HG03565 (cell line): ENCODE results near the gene GJA5.

Experiments used
- ATAC-seq: cut with Tn5 transposase; IDR thresholded peaks from one replicate; pipeline ENCODE4 v1.9.1; 2021; ENCODE audit warnings: mild to moderate bottlenecking, moderate library complexity; ENCODE audit not compliant: unreplicated experiment

The GJA5 gene

DNA sequence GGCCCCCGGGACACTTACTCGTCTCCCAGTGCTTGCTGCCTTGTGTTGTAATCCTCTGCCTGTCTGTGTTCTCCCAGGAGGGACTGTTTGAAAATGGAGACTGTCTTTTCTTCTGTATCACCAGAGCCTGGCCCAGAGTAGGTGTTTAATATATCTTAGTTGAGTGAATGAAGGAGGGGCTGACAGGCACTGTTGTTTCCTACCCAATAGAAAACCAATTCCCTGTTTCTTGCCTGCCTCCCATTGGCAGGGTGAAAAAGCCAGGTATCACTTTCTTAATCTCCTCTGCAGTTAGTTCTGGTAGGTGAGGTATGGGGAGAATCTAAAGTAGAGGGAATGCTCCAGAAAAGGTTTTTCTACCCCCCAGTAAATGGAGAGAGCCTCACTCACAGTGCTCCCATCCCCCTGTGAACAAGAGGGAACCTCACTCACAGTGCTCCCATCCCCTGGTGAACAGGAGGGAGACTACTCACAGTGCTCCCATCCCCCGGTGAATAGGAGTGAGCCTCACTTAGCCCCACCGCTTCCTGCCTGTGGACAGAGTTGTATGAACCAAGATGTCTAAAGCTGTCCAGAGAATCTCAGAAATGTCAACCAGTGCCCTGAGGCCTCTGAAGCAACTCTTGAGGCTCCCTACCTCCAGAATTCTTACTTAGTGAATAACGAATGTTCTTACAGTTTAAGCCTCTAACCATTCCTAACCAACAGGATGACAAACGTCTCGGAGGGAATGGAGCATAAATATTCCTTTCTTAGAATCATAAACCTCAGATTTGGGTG lies at the start of gene GJA5:
Gene GJA5 (minus strand): TSS at position 122 of the 780 bp plus-strand sequence. CDS start 1,364 bp downstream, outside the sequence.
- no peak for ATAC-seq

DNA sequence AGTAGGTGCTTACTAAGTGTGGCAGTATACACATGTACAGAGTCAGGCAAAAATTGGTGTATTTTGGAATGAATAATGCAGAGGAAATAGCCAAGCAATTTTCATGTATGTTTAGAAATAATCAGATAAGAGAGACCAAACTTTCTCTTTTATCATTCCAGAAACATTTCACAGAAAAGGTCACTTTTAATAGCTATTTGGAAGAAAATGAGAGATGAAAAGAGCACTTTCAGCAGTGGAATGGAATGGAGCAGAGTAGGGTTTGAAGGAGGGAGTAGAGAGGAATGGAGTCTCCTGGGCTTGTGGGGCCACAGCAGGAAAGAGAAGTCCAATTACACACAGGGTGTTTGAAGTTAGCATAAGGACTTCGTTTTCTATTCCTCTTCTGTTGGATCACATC lies 48.8 kb upstream of the GJA5 start:
- ATAC-seq = no peak

DNA sequence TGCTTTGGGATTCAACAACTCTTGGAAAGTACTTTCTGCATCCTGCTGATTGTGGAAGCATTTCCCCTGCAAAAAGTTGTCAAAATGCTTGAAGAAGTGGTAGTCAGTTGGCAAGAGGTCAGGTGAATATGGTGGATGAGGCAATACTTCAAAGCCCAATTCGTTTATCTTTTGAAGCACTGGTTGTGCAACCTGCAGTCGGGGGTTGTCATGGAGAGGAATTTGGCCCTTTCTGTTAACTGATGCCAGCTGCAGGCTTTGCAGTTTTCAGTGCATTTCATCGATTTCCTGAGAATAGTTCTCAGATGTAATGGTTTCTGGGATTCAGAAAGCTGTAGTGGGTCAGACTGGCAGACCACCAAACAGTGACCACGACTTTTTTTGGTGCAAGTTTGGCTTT lies 47.6 kb upstream of the GJA5 start:
- no peak for ATAC-seq

DNA sequence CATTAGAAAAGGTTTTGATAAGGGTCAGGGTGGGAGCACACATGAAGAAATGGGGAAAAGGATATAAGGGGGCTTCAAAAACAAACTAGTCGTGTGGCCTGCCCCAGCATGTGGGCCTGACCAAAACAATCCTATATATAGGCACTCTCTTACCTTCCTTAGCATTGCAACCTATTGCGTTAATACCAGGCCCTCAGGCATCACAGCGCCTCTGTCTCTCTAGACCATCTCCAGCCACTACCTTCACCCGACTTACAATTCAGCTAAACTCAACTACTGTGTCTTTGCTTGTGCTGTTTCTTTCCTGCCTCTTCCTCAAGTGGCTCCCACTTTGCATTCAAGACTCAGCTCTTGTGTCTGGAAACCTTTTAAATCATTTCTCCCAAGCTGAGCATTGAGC lies 47.0 kb upstream of the GJA5 start:
- ATAC-seq = no peak

DNA sequence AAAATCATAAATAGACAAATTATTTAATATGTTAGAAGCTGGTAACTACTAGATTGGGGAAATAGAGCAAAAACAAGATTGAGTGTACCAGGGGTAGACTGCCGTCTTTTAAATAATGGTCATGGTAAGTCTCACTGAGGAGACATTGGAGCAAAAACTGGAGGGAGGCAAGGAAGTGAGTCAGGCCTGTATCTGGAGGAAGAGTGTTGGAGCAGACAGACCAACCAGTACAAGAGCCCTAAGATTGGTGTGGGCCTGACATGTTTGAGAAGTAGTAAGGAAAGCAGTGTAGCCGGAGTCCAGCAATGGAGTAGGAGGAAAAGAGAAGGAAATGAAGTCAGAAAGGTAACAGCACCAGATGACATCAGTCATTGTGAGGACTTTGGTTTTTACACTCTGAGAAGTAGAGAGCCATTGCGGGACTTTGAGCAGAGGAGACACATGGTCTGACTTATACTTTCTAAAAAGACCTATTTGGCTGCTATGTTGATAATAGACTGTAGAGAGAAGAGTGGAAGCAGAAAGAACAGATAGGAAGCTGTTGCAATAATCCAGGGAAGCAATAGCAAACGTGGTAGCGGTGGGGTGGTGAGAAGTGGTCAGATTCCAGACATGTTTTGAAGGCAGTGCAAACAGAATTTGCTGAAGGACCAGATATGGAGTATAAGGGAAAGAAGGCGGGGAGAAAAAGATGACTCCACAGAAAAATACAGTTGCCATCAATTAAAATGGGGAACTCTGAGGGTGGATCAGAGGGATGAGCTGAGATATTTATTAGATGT lies 44.7 kb upstream of the GJA5 start:
- no peak for ATAC-seq

DNA sequence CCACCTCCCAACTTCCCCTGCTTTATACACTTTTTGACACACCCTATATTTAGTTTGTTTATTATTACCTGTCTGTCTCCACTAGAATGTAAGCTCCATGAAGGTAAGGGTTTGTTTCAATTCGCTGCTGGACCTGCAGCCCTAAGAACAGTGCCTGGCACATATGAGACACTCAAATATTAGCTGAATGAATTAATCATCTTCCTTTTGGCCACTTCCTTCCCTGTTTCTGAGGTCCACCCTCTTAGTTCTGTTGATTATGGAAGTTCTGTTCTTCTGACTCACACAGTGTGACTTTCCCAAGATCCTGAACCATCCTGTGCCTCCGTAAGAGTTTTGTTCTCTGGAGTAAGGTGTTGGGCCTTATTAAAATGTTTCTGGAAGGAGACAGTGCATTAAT lies 40.4 kb upstream of the GJA5 start:
- no peak for ATAC-seq

DNA sequence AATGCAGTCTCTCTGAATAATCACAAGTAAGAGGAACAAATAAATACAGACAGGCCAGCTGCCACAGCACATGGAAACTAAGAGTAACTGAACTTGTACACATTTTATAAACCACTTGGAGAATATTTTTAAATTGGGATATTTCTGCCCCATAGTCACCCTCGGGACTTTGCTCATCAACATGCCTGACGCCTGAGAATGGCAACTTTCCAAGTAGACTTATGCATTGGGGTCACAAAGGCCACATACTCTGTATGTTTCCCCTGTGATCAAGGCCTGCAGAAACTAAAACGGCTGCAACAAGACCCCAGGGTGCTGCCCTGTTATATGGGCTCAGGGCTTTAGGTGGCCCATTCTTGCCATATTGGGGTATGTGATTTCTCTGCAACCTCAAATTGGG lies 38.3 kb upstream of the GJA5 start:
- no peak for ATAC-seq

DNA sequence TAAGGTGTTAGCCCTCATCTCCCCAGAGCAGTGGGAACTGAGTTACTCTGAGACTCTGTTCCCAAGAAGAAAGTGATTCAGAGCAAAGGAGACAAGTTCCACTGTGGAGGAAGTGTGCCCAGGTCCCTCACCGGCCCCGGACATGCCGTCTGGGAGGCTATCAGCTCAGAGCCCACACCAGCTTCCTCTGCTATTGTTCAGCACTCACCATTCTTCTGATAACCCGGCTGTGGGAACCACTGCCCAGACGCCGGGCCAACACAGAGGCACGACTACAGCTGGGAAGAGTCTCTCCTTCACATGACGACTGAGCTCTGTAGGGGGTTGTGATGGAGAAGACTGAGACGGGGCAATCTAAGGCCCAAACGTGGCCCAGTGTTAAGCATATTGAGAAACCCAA lies 34.2 kb upstream of the GJA5 start:
- ATAC-seq = no peak

DNA sequence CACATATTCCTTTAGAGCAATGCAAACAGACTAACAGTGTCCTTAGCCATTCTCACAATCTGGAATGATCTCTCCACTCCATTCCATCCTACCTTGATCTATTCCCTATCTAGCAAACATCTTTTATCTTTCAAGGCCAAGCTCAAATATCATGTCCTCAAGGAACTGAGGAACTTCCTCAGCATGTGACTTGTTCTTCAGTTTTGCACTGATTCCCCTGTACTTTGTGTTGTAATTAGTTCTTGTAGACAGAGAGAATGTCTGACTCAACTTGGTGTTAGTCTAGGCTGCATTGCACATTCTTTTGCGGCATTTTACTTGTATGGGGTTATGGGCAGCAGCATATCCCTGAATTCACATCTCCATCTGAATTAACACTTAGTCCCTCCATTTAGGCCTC lies 31.5 kb upstream of the GJA5 start:
- ATAC-seq = no peak

DNA sequence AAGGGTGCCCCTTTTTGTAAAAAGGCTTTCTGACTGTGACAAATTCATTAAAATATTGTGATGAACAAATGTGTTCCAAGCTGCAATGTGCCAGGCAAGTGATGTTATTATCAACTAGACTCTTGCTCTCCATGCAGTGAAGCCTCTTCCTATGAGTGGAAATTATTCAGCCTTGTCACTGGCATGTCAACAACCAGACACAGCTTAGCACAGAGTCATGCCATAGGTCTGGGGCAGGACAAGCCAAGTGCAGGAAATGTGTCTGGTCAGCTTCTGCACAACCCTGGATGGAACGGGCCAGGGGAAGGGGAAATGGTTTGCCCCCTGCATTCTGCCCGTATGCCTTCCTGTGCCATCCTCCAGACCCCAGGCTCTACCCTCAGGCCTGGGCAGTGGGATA lies 27.4 kb upstream of the GJA5 start:
- no peak for ATAC-seq

DNA sequence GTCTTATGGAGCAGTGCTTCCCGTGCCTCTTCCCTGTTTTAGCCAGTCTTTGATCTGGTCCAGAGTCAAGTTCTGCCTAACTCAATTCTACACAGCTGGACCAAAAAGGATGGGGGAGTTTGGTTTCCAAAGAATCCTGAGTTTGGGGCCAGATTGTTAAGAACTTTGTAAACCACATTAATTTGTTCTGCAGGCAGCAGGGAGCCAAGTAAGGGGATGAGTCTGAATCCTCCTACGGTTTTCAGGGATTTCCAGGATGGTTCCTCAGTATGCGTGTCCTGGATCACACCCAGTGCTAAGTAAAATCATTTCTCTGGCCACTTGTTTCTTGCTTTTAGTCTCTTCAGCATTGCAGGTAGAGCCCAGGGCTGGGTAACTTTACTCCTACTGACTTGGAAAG lies 26.1 kb upstream of the GJA5 start:
- ATAC-seq = no peak

DNA sequence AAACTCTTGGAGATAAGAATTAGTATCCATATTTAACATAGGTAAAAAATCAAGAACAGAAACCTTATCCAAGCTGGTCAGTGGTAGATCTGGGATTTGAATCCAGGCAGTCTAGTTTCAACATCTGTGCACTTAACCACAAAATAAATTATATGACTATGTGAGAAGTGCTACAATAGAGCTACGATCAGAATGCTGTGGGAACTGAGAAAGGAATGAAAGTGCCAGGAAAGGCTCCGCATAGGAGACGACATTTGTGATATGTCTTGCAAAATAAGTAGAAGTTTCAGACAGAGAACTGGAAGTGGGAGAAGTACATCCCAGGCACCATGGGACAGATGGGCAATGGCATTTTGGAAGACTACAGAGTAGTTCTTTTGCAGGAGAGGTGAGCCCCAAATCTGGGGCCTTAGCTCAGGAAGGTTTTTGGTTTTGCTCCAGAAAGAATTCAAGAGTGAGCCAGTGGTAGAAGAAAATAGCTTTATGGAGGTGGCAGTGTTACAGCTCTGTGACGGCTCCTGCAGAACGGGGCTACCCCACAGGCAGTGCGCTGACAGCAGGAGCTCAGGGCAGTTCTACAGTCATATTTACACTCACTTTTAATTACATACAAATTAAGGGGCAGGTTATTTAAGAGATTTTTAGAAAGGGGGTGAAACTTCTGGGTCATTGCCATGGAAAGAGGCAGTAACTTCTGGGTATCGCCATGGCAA lies 25.5 kb upstream of the GJA5 start:
- no peak for ATAC-seq

DNA sequence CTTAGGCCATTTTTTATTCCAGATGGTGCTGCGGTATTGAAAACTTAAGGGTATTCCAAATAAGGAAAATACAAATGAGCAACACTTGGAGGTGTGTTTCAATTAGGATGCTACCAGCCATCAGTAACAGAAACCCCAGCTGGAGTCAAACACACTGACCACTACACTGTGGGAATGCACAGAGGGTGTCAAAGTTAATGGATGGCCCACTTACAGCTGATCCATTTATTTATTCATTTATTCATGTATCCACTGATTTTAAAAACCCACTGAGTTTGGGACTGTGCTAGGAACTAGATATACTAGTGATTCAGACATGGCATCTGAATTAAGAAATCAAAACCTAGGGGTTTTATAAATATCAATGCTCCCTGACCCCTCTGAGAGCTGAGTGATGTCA lies 24.5 kb upstream of the GJA5 start:
- no peak for ATAC-seq

DNA sequence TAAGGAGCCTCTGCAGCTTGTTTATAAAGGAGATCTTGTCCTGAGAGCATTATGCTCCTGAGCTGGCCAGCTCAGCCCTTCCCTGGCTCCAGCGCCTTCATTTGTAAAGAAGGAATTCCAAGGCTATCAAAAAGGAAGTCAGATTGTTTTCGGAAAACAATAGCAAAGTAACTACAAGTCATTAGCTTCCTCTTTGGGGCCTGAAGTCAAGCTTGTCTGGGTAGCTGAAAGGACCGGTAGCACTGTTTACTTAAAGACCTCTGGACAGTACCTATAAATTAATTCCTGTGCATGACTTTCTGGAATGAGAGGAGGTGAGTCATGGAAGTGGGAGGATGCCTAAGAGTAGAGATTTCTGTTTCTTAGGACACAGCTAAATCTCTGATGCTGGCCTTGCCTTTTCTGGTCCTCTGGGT lies 20.7 kb upstream of the GJA5 start:
- ATAC-seq = no peak

DNA sequence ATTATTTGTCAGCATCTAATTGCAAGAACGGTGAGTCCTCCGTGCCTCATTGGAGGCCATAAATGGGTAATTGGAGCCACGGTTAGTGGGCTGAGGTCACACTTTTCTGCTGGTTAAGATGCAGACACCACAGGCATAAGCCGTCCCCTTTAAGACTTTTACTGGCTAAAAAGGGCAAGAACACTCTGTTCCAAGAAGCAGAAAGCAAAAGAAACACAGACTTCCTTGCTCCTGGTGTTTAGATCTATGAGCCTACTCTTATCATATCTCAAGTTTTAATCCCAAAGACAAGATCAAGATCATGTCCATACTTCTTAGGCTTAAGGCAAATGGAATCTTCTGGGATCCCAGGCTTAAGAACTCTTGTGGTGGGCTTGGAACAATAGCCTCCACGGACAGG lies 17.3 kb upstream of the GJA5 start:
- no peak for ATAC-seq

DNA sequence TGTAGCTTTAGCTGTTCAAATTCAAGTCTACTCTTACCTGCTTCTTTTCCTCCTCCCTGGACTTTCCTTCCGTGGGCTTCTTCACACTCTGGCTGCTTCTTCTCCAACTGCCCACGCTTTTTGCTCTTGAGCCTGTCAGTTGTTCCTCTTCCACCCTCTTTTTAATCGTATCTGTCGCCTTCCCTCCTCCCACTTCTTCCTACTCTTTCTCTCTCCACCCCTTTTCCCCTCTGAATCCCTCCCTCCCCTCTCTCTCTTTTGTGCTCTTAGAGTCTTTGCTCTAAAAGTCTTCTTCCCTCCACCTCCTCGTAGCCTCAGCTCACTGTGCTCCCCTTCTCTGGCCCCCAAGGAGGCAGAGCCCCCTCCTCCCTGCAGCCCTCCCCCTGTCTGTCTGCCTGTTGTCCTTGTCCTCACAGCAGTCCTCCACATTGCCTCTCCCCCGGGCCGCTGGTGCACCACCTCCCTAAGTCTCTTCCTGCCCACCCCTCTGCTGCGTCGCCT lies 12.9 kb upstream of the GJA5 start:
- no peak for ATAC-seq

DNA sequence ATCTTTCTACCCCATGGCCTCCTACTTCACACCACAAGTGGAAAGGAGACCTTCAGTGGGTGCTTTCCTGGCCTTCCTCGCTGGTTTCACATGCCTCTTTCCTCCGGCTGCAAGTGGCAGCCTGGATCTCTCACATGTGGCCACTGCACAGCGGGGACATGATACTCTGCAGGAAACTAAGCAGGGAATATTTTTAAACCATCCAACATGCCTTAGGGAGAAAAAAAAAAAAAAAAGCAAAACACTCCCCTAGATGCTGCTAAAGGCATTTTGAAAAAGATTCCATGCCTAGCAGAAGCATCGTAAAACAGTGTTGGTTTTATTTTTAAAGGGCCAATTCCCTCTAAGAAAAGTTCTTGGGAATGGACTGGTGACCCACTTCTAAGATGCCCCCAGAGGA lies 12.2 kb upstream of the GJA5 start:
- ATAC-seq = no peak

DNA sequence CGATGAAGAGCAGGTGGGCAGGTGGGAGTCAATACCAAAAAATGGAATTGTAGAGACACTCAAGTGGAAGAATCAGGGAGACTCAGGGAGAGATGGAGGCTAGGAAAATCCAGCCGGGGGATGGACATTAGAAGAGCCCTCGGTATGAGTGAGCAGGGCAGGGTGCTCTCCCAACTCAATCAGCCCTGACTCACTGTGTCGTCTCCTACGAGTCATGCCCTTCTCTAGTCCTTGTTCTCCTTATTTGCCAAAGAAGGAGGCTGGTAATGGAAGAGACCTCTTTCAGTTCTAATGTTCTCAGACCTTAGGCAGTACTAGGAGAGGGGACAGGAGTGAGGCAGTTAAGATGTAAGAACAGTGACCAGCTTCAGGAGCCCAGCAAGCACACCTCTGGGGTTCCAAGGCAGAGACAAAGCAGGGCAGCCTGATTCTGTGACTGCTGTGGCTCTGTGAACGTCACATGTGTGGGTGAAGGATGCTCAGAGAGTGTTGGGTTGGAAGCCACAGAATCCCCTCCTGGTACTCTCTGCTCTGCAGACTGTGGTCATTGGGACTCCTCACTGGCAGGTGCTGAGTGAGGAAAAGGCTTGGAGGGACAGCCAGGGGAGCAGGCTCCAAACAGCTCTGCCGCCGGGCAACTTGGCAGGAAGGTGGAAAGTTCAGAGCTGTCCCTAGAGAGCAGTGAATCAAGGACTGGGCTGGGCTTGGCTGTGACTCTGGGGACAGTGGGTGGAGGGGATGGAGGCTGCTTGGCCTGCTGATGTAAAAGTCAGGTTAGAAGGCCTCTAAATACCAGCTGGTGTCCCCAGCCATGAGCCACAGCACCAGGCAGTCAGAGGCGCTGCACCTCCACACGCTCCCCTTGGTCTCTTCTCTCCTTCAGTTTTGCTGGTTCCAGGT lies 11.1 kb upstream of the GJA5 start:
- no peak for ATAC-seq

DNA sequence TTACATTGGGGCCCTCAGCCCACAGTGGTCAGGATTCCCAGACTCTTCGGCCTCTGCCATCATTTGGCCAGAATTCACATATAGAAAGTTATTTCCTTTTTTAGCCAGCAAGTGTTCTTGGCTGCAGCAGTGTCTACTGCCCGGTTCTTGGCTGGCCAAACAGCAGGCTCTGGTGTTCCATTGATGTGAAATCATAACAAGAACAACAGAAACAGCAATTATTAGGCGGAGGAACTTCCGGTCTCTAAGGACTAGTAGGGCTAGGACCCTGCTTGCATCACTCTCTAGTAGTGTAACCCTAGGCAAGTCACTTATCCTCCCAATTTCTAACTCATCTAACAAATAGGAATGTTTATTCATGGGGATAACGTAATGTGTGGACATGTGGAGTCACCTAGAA lies 8.7 kb upstream of the GJA5 start:
- ATAC-seq = no peak

DNA sequence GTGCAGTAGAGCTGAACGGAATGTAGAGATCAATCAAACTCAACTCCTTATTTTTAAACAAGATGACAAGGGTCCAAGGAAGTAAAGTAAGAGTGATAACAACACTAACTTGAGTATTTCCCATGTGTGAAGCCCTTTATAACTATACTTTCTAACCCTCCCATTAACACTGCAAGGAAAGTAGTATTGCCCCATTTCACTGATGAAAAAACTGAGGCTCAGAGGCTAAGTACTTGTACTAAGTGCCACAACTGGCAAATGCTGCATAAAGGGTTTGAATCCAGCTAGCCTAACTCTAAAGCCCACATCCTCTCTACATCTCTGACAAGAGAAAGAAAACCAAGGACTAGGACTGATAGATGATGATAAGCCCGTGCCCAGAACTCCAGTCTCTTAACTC lies 8.2 kb upstream of the GJA5 start:
- ATAC-seq = no peak

DNA sequence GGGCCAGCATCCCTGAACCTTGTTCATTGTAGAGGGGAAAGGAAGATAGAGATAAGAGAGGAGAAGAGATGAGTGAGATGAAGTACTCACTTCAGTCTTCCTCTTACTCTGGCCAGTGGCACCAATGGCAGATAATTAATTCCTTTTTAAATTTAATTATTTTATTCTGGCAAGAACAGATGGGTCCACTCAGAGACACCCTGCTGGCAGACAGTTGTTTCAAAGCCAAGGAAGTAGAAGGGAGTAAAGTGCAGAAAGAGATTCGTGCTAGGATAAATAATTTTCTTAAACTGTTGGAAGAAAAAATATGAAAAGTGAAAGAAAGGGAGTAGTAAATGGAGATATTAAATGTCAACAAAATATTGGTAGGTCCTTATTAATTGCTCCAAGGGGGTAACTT lies 7.7 kb upstream of the GJA5 start:
- no peak for ATAC-seq
